Femur (tissue), 1 donor: Measurements from ENCODE around the gene MAPKAPK2.

ENCODE experiments used
- DNase-seq: peaks from one replicate; pipeline ENCODE4 v3.0.0-alpha.2; 2017

Gene MAPKAPK2

DNA sequence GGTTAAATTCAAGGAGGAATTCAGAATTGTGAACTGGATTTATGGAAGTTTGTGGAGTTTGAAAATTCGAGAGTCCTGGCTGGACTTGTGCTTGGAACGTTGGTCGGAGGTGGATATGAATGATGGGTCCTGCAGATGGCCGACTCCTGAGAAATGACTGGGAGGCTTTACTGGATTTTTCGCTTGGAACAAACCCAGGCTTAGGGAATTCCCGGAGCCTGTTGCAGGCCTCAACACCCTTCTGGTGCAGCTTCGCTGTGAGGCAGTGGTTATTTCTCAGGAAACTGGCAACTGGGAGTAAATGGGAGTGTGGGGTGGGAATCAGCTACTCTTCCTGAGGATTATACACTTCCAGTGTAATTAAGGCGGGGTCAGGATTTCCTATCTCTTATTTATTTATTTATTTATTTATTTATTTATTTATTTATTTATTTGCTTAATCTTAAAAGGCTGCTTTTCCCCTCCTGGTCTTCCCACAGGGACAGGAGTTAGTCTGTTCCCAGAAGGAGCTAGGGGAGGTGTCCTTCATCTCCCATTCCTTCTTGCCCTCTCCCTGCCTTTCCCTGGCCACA lies 21.1 kb downstream of the MAPKAPK2 start:
- DNase-seq: peak; percentile 65

DNA sequence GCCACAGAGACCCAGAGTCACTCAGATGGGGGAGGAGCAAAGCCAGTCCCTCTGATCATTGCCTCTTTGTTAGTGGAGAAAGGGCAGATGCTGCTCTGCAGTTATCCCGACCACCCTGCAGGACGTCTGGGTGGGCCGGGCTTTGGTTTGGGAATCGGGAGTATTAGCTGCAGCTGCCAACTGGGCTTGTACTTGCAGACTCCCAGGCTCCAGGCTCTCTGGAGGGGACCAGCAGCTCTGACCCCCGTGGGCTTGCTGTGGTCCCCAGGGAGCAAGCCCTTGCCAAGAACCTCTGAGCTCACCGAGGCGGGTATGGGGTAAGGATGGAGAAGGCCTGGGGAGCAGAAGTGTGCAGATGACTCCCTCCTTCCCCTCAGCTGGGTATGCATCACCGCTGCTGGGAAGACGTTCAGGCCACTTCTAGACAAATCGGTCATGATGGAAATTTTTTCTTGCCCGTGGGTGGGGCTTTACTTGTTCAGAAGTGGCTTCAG lies 21.6 kb downstream of the MAPKAPK2 start:
- DNase-seq: peak; percentile 66

DNA sequence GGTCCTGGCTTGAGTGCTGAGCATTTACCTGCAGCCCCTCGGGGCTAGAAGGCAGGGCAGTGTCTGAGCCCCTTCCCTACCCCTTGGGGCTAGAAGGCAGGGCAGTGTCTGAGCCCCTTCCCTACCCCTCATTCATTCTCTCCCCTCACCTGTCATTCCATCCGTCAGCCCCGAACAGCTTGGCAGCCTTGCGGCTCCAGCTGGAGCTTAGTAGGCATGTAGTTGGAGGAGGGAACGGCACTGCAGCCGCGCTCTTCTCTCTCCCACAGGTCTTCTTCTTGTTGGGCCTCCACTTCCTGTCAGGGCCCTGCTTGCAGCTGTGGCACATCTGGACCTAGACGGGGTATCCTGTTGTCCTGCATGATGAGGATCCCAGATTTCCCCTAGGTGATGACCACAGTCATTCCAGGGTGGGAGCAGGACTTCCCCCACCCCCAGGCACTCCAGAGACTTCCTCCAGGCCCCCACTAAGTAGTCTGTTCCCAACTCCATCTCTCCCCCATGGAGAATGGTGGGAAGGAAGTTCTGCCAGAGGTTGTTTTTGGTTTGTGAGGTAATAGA lies 22.2 kb downstream of the MAPKAPK2 start:
- DNase-seq: no peak

DNA sequence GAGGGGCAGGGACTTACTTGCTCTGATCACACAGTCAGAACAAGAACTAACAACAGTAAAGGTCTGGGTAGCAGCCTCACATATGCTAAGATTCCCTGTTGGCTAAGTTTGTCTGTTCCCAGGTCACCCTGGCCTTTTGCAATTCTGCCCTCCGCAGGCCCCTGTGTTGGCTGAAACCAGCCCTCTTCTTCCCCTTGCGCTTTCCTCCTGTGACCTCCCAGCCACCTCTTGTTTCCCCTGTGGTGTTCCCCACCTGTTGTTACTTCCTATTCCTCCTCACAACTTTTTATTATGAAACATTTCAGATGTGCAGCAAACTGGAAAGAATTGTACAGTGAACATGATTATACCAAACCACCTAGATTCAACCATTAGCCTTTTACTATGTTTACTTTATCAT lies 23.4 kb downstream of the MAPKAPK2 start:
- no peak for DNase-seq

DNA sequence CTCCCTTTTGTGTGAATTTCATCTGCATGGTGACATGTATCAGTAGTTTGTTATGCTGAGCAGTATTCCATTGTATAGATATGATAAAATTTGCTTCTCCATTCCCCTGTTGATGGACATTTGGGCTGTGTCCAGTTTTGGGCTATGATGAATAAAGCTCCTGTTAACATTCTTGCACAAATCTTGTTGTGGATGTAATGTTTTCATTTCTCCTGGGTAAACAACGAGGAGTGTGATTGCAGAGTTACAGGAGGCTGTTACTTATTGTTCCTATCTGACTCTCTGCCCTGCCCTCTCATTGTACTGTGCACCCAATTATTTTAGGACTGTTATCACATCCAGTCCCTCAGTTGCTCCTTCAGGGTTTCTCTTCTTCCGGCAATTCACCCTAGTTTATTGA lies 24.2 kb downstream of the MAPKAPK2 start:
- no peak for DNase-seq

DNA sequence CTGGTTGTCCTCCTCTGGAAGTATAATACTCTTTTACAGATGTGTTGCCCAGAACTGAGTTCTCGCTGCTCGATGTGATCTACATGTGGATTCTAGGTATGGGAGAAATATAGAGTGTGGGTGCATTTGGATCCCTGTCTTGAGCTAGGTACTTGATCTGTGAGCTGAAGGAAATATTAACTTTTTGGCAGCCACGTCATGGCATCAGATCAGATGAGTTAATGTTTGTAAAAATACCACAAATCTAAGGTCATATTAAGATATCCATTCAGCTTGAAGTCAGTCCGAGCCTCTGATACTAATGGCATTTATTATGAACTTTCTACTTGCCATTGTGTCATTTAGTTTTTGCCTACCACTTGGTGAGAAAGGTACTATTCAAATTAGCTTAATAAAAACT lies 24.6 kb downstream of the MAPKAPK2 start:
- no peak for DNase-seq

DNA sequence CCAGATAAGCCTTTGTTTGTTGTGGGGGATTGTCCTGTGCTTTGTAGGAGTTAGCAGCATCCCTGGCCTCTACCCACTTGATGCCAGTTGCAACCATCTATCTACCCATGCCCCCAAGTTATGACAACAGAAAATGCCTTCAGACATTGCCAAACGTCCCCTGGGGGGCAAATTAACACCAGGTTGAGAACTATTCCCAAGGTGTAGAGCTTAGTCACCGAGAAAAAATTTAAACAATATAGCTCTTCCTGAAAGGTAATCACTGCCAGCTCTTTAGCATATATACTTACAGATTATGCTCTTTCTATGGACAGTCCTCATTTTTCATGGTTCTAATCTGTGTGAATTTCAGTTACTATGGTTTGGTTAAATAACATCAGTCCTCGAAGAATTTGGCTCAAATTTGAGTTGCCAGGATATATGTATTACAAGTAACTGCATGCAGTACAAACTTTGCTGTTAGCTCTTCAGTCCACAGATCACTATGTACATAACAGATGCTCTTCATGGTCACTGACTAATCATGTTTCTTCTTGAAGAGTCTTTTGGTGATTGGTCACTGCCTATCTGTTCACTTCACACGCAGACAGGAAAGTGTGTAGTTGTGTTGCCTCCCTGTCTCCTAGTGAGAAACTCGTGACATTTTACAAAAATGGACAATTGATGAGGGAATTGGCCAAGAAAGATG lies 25.2 kb downstream of the MAPKAPK2 start:
- DNase-seq: no peak

DNA sequence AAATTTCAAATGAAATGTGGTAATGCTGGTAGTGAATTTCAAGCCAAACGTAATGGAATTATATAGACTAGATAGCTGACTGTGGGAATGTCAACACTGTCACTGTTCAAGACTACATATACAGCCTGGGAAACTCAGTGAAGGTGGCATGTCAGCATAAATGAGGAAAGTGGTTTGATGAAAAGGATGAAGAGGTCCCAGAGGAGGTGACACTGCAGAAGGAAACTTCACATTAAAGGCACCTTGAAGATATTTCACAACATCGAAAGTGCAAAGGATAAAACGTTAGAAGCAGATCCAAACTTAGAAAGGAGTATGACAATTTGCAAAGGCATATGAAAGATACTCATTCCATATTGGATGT lies 25.7 kb downstream of the MAPKAPK2 start:
- DNase-seq: no peak

DNA sequence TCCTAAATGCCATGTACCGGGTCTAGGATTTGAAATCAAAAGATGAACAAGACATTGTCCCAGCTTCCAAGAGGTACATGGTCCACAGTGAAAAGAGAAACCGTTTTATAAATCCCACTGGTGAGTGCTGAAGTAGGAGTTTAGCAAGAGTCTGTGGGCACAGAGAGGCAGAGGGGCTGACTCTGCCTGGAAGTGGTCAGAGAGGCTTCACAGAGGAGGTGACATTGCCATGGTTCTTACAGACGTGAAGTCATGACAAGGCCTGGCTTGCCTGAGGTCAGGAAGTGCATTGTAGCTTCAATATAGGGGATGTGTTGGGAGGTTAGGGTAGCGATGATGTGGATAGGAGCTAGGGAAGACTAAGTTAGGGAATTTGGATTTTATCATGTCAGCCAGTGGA lies 28.4 kb downstream of the MAPKAPK2 start:
- no peak for DNase-seq

DNA sequence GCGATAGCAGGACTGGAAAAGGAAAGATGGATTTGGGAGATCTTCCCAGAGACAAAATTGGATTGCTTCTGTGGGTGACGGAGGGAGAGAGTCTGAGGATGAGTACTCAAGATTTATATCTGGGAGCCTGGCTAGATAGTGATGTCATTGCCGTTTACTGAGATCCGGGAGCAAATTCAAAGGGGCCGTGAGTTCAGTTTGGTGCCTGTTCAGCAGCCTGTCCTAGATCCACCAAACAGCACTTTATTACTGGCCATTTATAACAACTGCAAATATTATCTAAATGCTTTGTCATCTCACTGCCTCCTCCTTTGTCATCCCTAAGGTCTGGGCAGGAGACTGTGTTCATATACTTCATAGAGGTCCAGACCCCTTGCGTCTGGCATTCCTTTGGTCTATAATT lies 29.2 kb downstream of the MAPKAPK2 start:
- no peak for DNase-seq

DNA sequence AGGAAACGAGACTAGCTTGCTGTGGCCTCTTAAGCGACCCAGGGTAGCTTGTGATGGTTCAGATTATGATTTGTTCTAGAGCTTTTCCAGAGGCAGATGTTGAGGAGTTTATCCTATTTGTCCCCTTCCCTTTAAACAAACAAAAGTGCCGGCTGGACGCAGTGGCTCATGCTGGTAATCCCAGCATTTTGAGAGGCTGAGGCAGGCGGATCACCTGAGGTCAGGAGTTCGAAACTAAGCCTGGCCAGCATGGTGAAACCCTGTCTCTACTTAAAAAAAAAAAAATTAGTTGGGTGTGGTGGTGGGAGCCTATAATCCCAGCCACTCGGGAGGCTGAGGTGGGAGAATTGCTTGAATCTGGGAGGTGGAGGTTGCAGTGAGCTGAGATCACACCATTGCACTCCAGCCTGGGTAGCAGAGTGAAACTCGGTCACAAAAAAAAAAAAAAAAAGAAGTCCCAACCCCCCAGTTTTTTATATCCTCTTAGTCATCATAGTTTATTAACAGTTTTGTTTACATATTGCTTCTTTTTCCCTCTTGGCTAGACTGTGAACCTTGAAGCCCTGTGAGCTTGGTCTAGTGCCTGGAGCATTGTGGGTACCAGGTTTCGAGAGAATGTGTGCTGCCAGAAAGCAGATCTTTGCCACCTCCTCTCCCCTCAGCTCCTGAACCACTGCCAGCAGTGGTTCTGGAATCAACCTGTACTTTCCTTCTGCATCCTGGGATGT lies 29.8 kb downstream of the MAPKAPK2 start:
- DNase-seq: no peak

DNA sequence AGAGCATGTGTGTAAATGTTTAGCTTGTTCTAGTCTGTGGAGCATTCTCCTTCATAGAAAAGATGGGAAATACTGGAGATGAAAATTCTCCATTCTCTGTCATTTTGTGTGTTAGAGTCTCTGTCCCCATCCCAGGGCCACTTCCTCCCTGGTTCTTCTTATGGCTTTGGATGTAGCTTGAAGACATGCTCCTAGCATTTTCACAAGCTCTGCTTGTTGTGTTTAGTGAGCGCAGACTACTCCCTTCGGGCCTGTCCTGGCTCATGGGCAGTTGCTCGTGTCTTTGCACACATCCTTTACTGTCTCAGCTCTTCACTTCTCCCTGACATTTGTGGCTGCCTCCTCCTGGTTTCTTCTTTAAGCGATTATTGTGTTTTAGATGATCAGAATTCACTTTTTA lies 30.4 kb downstream of the MAPKAPK2 start:
- DNase-seq: no peak

DNA sequence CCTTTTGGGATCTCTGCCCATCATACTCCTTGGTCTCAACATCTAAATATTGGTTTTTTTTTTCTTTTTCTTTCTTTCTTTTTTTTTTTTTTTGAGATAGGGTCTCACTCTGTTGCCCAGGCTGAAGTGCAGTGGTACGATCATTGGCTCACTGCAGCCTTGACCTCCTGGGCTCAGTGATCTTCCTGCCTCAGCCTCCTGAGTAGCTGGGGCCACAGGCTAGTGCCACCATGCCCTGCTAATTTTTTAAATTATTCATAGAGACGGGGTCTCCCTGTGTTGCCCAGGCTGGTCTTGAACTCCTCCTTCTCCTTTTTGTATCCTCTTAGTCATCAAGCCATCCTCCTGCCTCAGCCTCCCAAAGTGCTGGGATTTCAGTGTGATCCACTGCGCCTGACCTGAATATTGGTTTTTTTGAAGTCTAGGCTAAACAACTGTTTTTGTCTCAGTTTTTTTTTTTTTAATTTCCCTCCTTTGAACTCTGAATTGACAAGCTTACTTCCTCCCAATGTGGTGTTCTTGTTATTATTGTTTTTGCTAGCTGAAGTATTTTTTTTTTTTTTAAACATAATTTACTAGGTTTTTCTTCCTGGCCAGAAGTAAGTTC lies 30.9 kb downstream of the MAPKAPK2 start:
- DNase-seq: no peak

DNA sequence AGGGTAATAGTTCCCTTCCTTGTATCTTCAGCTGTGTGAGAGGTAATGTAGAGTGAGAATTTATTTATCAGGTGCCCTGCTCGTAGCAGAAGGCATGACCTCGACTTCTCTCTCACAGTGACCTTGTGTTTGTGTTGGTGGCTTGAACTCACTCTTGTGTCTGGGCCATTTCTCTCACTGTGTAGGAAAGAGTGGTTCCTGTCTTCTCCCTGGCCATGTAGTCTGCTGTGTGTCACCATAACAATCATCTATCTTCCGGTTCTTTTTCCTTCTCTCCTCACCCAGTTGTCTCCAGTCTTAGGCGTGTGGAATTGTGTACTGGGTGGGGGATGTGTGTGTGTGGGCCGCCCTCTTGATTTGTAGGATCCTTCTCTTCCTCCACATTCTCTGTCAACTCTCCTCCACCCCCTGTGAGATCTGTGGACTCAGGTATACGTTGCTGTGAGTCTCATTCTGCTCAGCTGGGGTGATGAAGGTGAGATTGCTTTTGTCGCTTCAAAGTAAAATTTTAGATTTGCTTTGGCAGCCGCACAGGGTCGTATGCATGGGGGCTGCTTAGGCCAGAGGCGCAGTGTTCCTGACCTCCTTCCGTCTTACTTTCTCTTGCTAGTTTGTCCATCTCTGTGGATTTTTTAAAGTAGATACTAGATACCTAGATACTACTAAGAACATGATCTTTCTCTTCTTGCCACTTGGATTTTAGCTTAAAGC lies 31.6 kb downstream of the MAPKAPK2 start:
- DNase-seq: no peak

DNA sequence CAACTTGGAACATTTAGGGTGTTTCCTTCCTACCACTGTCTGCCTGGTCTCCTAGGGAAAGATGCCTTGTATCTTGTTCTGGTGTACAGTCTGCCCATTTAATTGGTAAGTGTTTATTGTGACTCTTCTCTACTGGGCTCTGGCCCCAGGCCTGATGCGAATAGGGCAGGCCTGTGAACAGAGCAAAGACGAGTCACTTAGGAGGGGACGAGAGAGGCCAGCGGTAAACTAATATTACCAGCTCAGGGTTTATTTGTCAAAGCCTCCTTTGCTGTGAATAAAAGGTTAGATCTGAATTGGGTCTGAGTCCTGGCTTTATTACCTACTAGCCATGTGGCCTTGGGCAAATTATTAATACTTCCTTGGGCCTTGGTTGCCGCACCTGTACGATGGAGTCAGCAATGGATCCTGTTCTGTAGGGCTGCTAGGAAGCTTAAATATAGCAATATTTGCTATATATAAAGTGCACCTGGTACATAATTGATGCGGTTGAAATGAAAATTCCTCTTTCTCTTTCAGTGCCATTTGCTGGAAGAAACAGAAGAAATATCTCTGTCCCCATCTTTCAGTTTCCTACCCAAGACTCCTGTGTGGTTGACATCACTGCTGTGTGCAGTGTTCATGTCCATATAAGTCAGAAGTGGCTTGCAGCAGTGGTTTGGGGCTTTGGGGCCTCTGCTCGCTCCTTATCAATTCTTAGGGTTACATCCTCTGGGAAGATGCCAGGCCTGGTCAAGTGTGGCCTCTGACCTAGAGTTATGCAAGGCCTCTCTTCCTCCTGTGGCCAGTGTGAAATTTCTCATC lies 32.4 kb downstream of the MAPKAPK2 start:
- DNase-seq: no peak

DNA sequence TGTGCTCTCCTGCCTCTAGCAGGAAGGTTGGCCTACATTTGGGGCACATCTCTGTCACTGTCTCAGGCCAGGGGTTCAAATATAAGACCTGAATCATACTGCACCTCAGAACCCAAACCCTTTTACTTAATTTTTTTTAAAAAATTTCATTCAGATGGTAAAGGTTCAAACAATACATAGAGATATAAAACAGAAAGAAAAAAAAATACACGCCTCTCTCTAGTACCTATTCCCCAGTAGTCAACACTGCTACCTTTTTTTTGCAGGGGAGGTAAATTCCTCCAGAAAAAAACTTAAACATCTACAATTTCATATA lies 32.9 kb downstream of the MAPKAPK2 start:
- no peak for DNase-seq

DNA sequence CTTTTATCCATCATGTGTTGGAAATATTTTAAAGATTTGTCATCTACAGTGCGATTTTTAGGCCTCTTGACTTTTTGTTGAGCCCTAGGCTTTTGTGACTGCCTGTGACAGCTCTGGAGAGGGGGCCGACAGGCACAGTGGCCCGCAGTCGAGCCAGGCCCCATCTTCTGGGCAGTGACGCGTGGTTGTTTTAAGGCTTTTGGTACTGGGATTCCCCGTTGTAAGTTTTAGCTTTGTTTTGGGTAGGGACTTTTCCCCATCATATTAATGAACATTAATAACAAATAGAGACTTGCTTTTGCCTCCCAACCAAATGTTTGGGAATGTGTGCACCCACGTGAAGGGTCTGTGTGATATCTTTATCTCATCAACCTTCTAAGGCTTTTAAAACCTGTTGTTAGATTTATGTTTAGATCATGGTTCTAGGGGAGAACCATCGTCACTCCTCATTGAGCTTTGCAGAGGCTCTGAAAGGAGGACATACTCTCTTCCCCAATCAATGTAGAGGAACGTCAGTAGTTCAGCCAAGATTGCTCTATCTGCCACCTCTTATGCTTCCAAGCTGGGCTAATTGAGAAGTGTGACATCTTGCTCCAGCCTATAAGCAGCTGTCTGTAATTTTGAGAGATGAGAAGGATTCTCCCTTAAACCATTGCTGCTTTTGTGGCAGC lies 34.6 kb downstream of the MAPKAPK2 start:
- DNase-seq: no peak

DNA sequence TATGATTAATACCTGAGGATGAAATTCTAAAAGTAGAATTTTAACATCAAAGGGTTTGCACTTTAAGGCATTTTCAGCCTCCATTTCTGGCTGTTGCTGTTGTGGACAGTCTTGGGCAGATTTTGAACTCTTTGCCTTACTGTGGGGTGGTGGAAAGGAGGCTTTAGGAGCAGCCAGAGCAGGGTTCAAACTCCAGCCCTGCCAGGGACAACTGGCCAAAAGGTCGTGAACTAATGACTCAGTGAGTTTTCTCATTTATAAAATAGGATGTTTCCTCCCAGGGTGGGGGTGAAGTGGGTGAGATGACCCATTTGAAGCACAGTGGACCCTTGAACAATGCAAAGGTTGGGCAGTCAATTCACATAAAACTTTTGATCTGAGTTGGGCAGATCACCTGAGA lies 36.7 kb downstream of the MAPKAPK2 start:
- no peak for DNase-seq

DNA sequence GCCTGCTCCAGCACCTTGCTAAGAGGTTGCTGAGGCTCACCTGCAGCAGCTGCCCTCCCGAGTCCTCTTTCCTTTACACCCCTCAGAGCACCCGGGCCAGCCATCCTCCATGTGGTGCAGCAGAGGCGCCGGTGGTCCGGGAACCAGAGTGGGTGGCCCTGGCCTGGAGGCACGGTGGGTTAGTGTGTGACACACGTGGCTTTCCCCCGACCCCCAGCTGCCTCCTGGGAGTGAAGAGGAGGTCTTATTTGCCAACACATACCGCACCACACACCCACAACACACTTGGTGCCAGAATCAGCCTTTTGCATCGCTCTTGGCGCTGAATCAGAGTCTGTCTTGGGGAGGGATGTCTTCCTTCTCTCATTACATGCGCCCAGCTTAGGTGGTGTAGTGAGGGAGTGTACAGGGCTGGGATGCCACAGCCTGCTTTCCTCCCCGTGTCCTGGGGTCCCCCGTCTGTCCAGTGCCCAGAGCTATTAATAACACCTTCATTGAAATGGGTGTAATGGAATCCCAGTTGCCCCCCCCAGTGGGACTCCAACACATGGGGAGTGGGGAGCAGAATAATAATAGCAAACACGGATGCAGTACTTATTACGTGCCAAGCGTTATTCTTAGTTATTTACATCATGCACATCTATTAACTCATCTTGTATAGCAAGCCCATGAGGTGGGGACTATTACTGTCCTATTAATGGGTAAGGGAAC lies 38.2 kb downstream of the MAPKAPK2 start:
- DNase-seq: peak; percentile 28

DNA sequence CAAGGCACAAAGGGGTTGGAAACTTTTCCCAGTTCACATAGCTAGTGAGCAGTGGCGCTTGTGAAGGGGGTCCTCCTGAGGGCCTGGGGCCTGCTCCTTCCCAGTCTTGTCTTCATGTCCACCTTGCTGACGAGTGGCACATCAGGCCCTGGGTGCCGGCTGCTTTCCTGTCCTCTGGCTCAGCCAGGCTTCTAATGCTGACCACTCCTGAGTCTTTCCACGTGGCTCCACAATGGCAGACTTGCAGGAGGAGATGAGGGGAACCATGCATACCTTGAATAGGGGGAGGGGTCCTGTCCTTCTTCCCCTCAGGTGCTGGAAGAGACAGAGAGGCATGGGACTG lies 38.7 kb downstream of the MAPKAPK2 start:
- peak; percentile 11 for DNase-seq
